K562 (cell line): ENCODE data around the gene RBPJL. TPM values are rescaled to one million over a fixed set of nuclear protein-coding genes. Genes with fewer than 3 reads are reported as not detected.
A peak's percentile ranks its signal among the peaks of the same experiment; 100 is the strongest.

Experiments
- CXXC5 ChIP-seq: fragments of 250-450 bp; sonication (Bioruptor Pico); IDR thresholded peaks from 2 replicates; pipeline ENCODE4 v1.8.0; 2022; ENCODE audit warnings: inconsistent platforms, mild to moderate bottlenecking, moderate library complexity
- E2F1 ChIP-seq: sonication (generic); formaldehyde crosslinking; IDR thresholded peaks from 2 replicates; pipeline ENCODE4 v1.8.1; 2023; ENCODE audit warnings: mild to moderate bottlenecking, missing genetic modification reagents, moderate library complexity
- E4F1 ChIP-seq: fragments of 250-450 bp; sonication (Bioruptor Pico); IDR thresholded peaks from 2 replicates; pipeline ENCODE4 v1.5.0; 2021; ENCODE audit warnings: mild to moderate bottlenecking, borderline replicate concordance
- ELK1 ChIP-seq: sonication (generic); formaldehyde crosslinking; IDR thresholded peaks from 2 replicates; pipeline ENCODE4 v1.8.1; 2022; ENCODE audit warnings: missing genetic modification reagents
- MITF ChIP-seq: IDR thresholded peaks from 2 replicates; pipeline ENCODE4 v1.6.1; 2014; ENCODE audit warnings: antibody characterized with exemption
- MTA3 ChIP-seq: fragments of 450-650 bp; formaldehyde crosslinking; IDR thresholded peaks from 2 replicates; pipeline ENCODE4 v1.6.1; 2017; ENCODE audit warnings: mild to moderate bottlenecking, borderline replicate concordance
- NFIX ChIP-seq: fragments of 250-450 bp; sonication (Bioruptor Pico); IDR thresholded peaks from 2 replicates; pipeline ENCODE4 v1.4.0; 2020; ENCODE audit warnings: low read depth, mild to moderate bottlenecking, moderate library complexity
- NR1H2 ChIP-seq: sonication (generic); formaldehyde crosslinking; IDR thresholded peaks from 2 replicates; pipeline ENCODE4 v1.4.0; 2020; ENCODE audit warnings: mild to moderate bottlenecking, missing genetic modification reagents
- TCF15 ChIP-seq: fragments of 250-450 bp; sonication (Bioruptor Pico); IDR thresholded peaks from 2 replicates; pipeline ENCODE4 v1.8.0; 2022; ENCODE audit warnings: moderate library complexity, mild to moderate bottlenecking, inconsistent platforms
- ZNF318 ChIP-seq, 2 experiments: fragments of 450-650 bp; IDR thresholded peaks; 2 replicates each; pipeline ENCODE4 v1.6.1; 2016; ENCODE audit warnings: mild to moderate bottlenecking in 2 of 2, borderline replicate concordance in 1 of 2, low read depth in 1 of 2, moderate library complexity in 1 of 2
- polyA plus RNA-seq, 8 experiments: library from polyadenylated mRNA; depleted of rRNA in 4 of 8; stranded (reverse) in 5 of 8; unstranded in 3 of 8; fragments of >200 nt; fragmentation: Nextera tagmentation in 2 of 8; fragmentation: Illumina TruSeq in 1 of 8; extraction: Ambion mirVana in 2 of 8; extraction: Trizol in 1 of 8; gene quantifications; 2 replicates each; pipeline versions ENCODE4 v1.2.1 to v1.2.3, GENCODE V29; 2011 to 2014; ENCODE audit warnings: inconsistent platforms in 1 of 8, missing spikeins in 1 of 8
- total RNA-seq, 7 experiments: library from RNA; depleted of rRNA in 6 of 7; stranded (reverse); fragments of >200 nt in 6 of 7; fragmentation: Illumina TruSeq in 2 of 7; extraction: Trizol in 2 of 7; gene quantifications; 2 replicates each; pipeline versions ENCODE4 v1.2.1 to v1.2.3, GENCODE V29; 2011 to 2021; ENCODE audit warnings: low replicate concordance in 1 of 7

Gene RBPJL
- total and polyA plus RNA-seq, 9 of the 15 experiments (the other 6 are each of a cell fraction or from before 2014, with no cell fraction given) = not detected

- TF ChIP-seq ZNF318 (IDR thresholded peaks at IDR 0.05; ENCODE audit: borderline replicate concordance in 1 of 2, low read depth in 1 of 2) = no peak
- TF ChIP-seq MTA3 = peak; percentile 90; the same call in 1 of the 2 replicates
- TF ChIP-seq E4F1 = no peak
- TF ChIP-seq CXXC5 (CRISPR knock-in tag) = peak; percentile 88
- no peak for TF ChIP-seq TCF15 (CRISPR knock-in tag)
- no peak for TF ChIP-seq ELK1 (CRISPR knock-in tag)
- TF ChIP-seq E2F1 (CRISPR knock-in tag) = no peak; the same call in 1 of the 2 replicates
- no peak for TF ChIP-seq NFIX
- TF ChIP-seq MITF = no peak
- TF ChIP-seq NR1H2 (CRISPR knock-in tag) = no peak
These were observed 56.4 kb downstream of the RBPJL start, which contains the start of gene SYS1 (continued) for GRCh38 chr20:45362804-45363610.
